Astrocyte of the spinal cord (primary cell): ENCODE results near the gene THAP4.

Experiments used
- DNase-seq: peaks from one replicate; pipeline ENCODE4 v3.0.0; 2011; ENCODE audit warnings: low read depth, low spot score
- H3K4me3 ChIP-seq: 2 replicates; pipeline ENCODE4 v1.5.1; 2011; ENCODE audit warnings: low read depth, mild to moderate bottlenecking, low read length, moderate library complexity
- in situ Hi-C: cut with HindIII; loops from 2 replicates; pipeline ENCODE4 v1.10.0; 2017; ENCODE audit warnings: low sequenced_read_pairs
- TF ChIP-seq, protein P1 (sequence below): IDR thresholded peaks from 2 replicates; pipeline ENCODE4 v1.5.1; 2012; ENCODE audit warnings: low read depth, mild to moderate bottlenecking, low read length, inconsistent platforms

Gene THAP4

DNA sequence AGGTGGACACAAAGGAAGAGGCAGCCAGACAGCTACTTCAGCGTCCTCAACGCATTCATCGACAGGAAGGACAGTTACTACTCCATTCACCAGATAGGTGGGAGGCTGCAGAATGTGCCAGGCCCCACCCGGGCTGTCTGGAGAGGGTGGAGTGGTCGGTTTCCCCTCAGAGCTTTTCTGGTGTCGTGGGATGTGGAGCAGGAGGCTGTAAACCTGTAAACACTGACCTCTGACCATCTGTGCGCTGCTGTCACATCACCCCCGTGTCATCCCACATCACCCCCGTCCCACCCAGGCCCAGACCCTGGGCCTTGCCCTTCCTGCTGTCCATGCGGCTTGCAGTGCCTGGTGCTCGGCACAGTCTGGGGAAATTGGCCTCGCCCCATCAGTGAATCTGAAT, 17.6 kb upstream of the THAP4 start:
- TF ChIP-seq, protein P1, sequence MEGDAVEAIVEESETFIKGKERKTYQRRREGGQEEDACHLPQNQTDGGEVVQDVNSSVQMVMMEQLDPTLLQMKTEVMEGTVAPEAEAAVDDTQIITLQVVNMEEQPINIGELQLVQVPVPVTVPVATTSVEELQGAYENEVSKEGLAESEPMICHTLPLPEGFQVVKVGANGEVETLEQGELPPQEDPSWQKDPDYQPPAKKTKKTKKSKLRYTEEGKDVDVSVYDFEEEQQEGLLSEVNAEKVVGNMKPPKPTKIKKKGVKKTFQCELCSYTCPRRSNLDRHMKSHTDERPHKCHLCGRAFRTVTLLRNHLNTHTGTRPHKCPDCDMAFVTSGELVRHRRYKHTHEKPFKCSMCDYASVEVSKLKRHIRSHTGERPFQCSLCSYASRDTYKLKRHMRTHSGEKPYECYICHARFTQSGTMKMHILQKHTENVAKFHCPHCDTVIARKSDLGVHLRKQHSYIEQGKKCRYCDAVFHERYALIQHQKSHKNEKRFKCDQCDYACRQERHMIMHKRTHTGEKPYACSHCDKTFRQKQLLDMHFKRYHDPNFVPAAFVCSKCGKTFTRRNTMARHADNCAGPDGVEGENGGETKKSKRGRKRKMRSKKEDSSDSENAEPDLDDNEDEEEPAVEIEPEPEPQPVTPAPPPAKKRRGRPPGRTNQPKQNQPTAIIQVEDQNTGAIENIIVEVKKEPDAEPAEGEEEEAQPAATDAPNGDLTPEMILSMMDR = no peak
- in situ Hi-C loops = no loop called here
- no peak for DNase-seq
- H3K4me3 ChIP-seq = no peak overlapping the region

DNA sequence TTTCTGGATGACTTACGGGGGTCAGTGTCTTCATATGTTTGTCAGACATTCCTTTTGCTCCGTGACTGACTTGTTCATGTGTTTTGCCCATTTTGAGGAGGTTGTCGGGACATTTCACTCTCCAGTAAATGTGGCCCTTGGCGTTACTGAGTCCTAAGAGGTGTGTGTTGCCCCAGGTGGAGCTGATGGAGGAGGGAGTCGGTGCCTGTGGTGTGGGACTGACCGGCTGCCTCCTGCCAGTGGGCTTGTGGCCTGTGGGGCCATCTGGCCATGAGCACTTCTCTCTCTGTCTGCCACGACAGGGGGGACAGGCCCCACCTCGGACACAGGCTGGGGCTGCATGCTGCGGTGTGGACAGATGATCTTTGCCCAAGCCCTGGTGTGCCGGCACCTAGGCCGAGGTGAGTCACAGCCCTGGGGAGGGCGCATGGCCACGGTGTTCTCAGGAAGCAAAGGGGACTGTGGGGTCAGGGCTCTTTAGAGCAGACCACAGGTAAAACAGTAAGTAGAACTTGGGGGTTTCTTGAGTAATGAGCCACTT, 16.3 kb upstream of the THAP4 start:
- DNase-seq = no peak
- H3K4me3 ChIP-seq = no peak overlapping the region
- in situ Hi-C loops = no loop called here
- TF ChIP-seq, protein P1 = no peak

GRCh38 chr2:241652722-241653121, 15.8 kb upstream of the THAP4 start:
- H3K4me3 ChIP-seq = no peak overlapping the region
- in situ Hi-C loops = no loop called here
- no peak for DNase-seq
- TF ChIP-seq, protein P1 = no peak

DNA sequence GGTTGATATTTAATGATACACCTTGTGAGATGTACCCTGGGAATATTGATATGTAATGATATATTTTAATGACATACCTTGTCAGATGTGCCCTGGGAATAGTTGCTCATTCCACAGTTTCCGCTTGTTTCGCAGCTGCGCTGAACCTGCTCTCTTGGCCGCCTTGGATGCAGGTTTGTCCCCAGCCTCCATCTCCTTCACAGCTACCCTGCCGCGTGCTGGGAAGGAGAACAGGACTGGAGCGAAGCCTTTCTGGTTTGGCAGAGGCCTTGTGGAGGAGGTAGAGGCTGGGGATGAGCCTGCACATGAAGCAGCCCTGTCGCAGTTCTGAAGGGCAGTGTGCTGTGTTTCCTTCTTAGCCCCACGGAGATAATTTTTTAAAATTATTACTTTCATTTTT, 15.2 kb upstream of the THAP4 start:
- no peak overlapping the region for H3K4me3 ChIP-seq
- in situ Hi-C loops = no loop called here
- TF ChIP-seq, protein P1 = no peak
- no peak for DNase-seq

DNA sequence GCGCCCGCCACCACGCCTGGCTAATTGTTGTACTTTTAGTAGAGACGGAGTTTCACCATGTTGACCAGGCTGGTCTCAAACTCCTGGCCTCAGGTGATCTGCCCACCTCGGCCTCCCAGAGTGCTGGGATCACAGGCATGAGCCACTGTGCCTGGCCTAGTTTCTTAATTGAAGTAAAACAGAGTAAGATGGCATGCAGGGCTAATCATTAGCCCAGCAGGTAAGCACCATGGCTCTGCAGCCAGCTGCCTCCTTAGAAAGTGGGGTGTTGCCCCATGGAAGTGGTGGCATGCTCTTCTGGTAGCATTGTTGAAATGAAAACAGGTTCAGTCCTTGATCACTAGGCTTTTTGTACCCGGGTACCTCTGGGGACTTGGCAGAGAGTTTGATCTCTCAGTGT, 13.0 kb upstream of the THAP4 start:
- no peak for DNase-seq
- TF ChIP-seq, protein P1 = no peak
- H3K4me3 ChIP-seq = no peak overlapping the region
- in situ Hi-C loops = no loop called here

DNA sequence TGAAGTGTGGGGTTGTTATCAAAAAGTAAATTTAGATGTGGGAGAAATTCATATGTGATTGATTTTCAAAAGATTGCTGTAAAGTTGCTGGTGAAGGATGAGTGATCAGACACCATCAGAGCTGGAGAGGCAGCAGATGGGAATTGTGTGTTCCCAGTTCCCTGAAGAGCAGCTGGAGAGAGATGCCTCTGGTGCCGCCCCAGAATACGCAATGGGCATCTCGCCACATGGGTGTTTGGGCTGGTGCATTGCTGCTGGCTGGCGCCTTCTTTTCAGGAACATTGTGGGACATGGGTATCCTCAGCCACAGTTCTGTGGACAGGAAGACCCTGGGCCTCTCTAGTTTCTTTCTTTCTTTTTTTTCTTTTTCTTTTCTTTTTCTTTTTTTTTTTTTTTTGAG, 12.4 kb upstream of the THAP4 start:
- DNase-seq = no peak
- H3K4me3 ChIP-seq = no peak overlapping the region
- TF ChIP-seq, protein P1 = no peak
- in situ Hi-C loops = no loop called here

DNA sequence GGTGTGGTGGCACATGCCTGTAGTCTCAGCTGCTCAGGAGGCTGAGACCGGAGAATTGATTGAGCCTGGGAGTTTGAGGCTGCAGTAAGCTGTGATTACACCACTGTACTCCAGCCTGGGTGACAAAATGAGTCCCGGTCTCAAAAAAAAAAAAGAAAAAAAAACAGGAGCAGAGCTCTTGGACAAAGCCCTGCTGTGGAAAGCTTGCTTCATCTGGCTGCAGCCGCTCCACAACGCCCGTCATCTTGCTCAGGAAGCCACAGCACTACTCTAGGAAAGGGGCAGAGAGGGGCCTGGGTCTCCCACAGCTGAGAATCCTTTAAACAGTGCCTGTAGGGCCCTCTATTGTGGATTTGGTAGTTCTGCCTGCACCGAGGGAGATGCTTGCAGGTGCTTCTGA, 11.5 kb upstream of the THAP4 start:
- in situ Hi-C loops = no loop called here
- DNase-seq = no peak
- TF ChIP-seq, protein P1 = no peak
- no peak overlapping the region for H3K4me3 ChIP-seq
